T-cell (primary cell): Measurements from ENCODE around the gene MIR17HG. TPM values are rescaled to one million over a fixed set of nuclear protein-coding genes. Genes with fewer than 3 reads are reported as not detected.
A peak's percentile ranks its signal among the peaks of the same experiment; 100 is the strongest.

Source experiments
- ATAC-seq, 4 experiments: fragments of 200-7000 bp in 3 of 4; fragments of 150-1000 bp in 1 of 4; cut with Tn5 transposase; replicated peaks in 1 of 4; 1 replicate in 3 of 4; 2 replicates in 1 of 4; pipeline ENCODE4 v1.10.0; 2021; ENCODE audit warnings: moderate library complexity in 3 of 4, mild to moderate bottlenecking in 2 of 4, moderate number of reproducible peaks in 1 of 4
- CTCF ChIA-PET, 2 donors: fragments of 300-600 bp; sonication (Branson Sonifier 250); formaldehyde crosslinking; loops; one replicate each; lab custom pipeline; 2022; ENCODE audit warnings: antibody characterized with exemption in 2 of 2; lab: Charles Lee
- POLR2A ChIA-PET, 2 donors: fragments of 300-600 bp; sonication (Branson Sonifier 250); formaldehyde crosslinking; loops; one replicate each; lab custom pipeline; 2022; ENCODE audit warnings: antibody characterized with exemption in 2 of 2; lab: Charles Lee
- DNase-seq, 35 experiments: peaks; one replicate each; pipeline versions ENCODE4 v3.0.0 to v3.0.0-alpha.2; 2013 to 2023
- H3K27ac ChIP-seq: one replicate; pipeline ENCODE4 v1.5.1; 2013; ENCODE audit warnings: low read length
- H3K27me3 ChIP-seq, 2 experiments: replicated peaks in 1 of 2; 1 replicate in 1 of 2; 2 replicates in 1 of 2; pipeline versions ENCODE4 v1.6.1 to v1.7.0; 2013; ENCODE audit warnings: low read length in 1 of 2, mixed read lengths in 1 of 2; ENCODE audit not compliant: control insufficient read depth in 2 of 2, insufficient read depth in 2 of 2; ENCODE audit errors: extremely low read depth in 1 of 2
- H3K36me3 ChIP-seq, 2 donors: 1 replicate in 1 of 2; 2 replicates in 1 of 2; pipeline versions ENCODE4 v1.6.1 to v1.7.0; 2013; ENCODE audit warnings: low read length in 1 of 2; ENCODE audit not compliant: control insufficient read depth in 2 of 2, insufficient read depth in 1 of 2; ENCODE audit errors: extremely low read depth in 1 of 2
- H3K4me1 ChIP-seq, 2 experiments: 1 replicate in 1 of 2; 2 replicates in 1 of 2; pipeline versions ENCODE4 v1.6.1 to v1.7.0; 2013; ENCODE audit warnings: low read length in 2 of 2, mixed read lengths in 1 of 2; ENCODE audit not compliant: insufficient read depth in 2 of 2, control insufficient read depth in 1 of 2; ENCODE audit errors: extremely low read depth in 1 of 2
- H3K4me3 ChIP-seq, 2 donors: 1 replicate in 1 of 2; 2 replicates in 1 of 2; pipeline versions ENCODE4 v1.5.1 to v1.7.0; 2013; ENCODE audit warnings: mild to moderate bottlenecking in 2 of 2, low read length in 1 of 2, moderate library complexity in 1 of 2; ENCODE audit not compliant: control insufficient read depth in 1 of 2; ENCODE audit errors: extremely low read depth in 1 of 2
- H3K9me3 ChIP-seq: 2 replicates; pipeline ENCODE4 v1.7.0; 2013
- H3K27ac Mint-ChIP-seq, 2 donors: one replicate each; pipeline ENCODE4 v1.8.0; 2020 to 2021; ENCODE audit warnings: mild to moderate bottlenecking in 2 of 2, mixed read lengths in 2 of 2
- H3K27me3 Mint-ChIP-seq, 2 donors: one replicate each; pipeline ENCODE4 v1.8.0; 2021 to 2022; ENCODE audit warnings: mixed read lengths in 2 of 2
- H3K36me3 Mint-ChIP-seq: one replicate; pipeline ENCODE4 v1.8.0; 2021; ENCODE audit warnings: mixed read lengths
- H3K4me1 Mint-ChIP-seq, 3 donors: one replicate each; pipeline ENCODE4 v1.8.0; 2020 to 2022; ENCODE audit warnings: mixed read lengths in 3 of 3, mild to moderate bottlenecking in 1 of 3
- H3K4me3 Mint-ChIP-seq, 3 donors: one replicate each; pipeline ENCODE4 v1.8.0; 2020 to 2022; ENCODE audit warnings: mild to moderate bottlenecking in 3 of 3, mixed read lengths in 3 of 3, moderate library complexity in 3 of 3
- H3K9me3 Mint-ChIP-seq, 3 donors: one replicate each; pipeline ENCODE4 v1.8.0; 2020 to 2022; ENCODE audit warnings: mixed read lengths in 3 of 3
- WGBS: methylation state at CpG from one replicate; pipeline ENCODE4 v1.1.5; 2013; ENCODE audit warnings: missing lambda C conversion rate; ENCODE audit not compliant: insufficient coverage; 5-methylcytosine and 5-hydroxymethylcytosine counted together
- total RNA-seq, 35 experiments: library from RNA in 6 of 35; stranded (reverse) in 6 of 35; fragments of 120-200 nt in 1 of 35; gene quantifications; one replicate each; pipeline versions ENCODE4 v1.2.1 to v1.2.4 and lab custom pipeline; 2013 to 2026

The MIR17HG gene
- total RNA-seq, 5 donors from 2014 or later (not counting 1 experiment from before 2014, with no cell fraction given), result 9.4 to 15.1 (median 11.2) TPM

- Histone ChIP-seq H3K9me3 (no peaks in the 10 kb centered on the region), H3K4me3 (no peak overlapping the region), H3K27me3 (peaks cover 6 to 30% of the 10 kb centered on the region in 2 experiments), H3K36me3 (no peaks in the 10 kb centered on the region), H3K27ac (no peak overlapping the region), H3K4me1 (peaks cover 0 to 13% of the 10 kb centered on the region in 2 experiments)
- WGBS, result 36% methylated on average over 1 of the region's 6 CpGs
- peak in 2 of 35 experiments; percentile 0 to 17 for DNase-seq
- ChIA-PET CTCF (no interaction called here), POLR2A (interaction anchor here in 1 of 2 donors (0.6 kb wide), 1 partner anchor 179 kb away, joined by 6 read pairs; no protein-coding TSS in a partner anchor)
- Mint-ChIP-seq H3K27me3 (peaks cover 12 to 53% of the 10 kb centered on the region in 2 donors), H3K36me3 (no peaks in the 10 kb centered on the region), H3K27ac (no peak overlapping the region), H3K4me3 (peak overlapping the region; percentile 70 to 80 (median 70)), H3K9me3 (no peaks in the 10 kb centered on the region), H3K4me1 (peaks cover 6 to 16% (median 14%) of the 10 kb centered on the region in 3 donors)
- ATAC-seq, result no peak
Observed at GRCh38 chr13:91400063-91400399, 52.5 kb downstream of the MIR17HG start.

DNA sequence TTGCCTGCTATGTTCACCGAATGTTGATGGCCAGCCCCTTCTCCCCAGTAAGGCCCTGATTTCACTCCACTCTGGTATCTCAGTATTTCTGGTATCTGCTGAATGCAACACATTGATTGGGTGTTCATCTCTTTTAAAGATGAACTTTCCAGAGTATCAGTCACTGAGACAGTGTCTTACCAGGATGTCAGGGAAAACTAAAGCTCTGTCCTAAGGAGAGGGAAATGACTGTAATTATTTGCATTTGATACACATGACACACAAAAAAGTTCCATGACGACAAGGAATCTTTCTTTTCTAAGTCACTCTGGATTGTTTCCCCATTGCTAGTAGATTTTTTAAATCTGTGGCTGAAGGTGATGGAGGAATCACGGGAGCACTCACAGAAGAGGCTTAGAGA, 53.2 kb downstream of the MIR17HG start:
- H3K36me3 Mint-ChIP-seq, result no peaks in the 10 kb centered on the region
- WGBS, result 100% methylated on average over 1 of the region's 3 CpGs
- Histone ChIP-seq H3K4me3 (no peak overlapping the region), H3K9me3 (no peaks in the 10 kb centered on the region), H3K27ac (no peak overlapping the region), H3K4me1 (peaks cover 0 to 13% of the 10 kb centered on the region in 2 experiments), H3K36me3 (no peaks in the 10 kb centered on the region), H3K27me3 (peaks cover 6 to 25% of the 10 kb centered on the region in 2 experiments)
- H3K27me3 Mint-ChIP-seq, result peaks cover 8 to 47% of the 10 kb centered on the region in 2 donors
- no peak overlapping the region for H3K4me3 Mint-ChIP-seq
- peaks cover 6 to 16% (median 14%) of the 10 kb centered on the region in 3 donors for H3K4me1 Mint-ChIP-seq
- no peak for DNase-seq
- H3K27ac Mint-ChIP-seq, result no peak overlapping the region
- ATAC-seq, result no peak
- no peaks in the 10 kb centered on the region for H3K9me3 Mint-ChIP-seq
- ChIA-PET POLR2A (interaction anchor here in 1 of 2 donors (0.6 kb wide), 1 partner anchor 180 kb away, joined by 6 read pairs; no protein-coding TSS in a partner anchor), CTCF (no interaction called here)

GRCh38 chr13:91401920-91402319, 54.4 kb downstream of the MIR17HG start:
- DNase-seq, result no peak
- Histone ChIP-seq H3K4me1 (peaks cover 0 to 13% of the 10 kb centered on the region in 2 experiments), H3K9me3 (no peaks in the 10 kb centered on the region), H3K4me3 (no peak overlapping the region), H3K27ac (no peak overlapping the region), H3K36me3 (no peaks in the 10 kb centered on the region), H3K27me3 (peaks cover 0 to 21% of the 10 kb centered on the region in 2 experiments)
- Mint-ChIP-seq H3K27ac (no peak overlapping the region), H3K4me1 (peaks cover 6 to 16% (median 14%) of the 10 kb centered on the region in 3 donors), H3K9me3 (peaks cover 0 to 4% (median 3%) of the 10 kb centered on the region in 3 donors), H3K27me3 (peaks cover 0 to 38% of the 10 kb centered on the region in 2 donors), H3K4me3 (no peak overlapping the region), H3K36me3 (no peaks in the 10 kb centered on the region)
- ATAC-seq, result no peak
- POLR2A ChIA-PET, result no interaction called here
- CTCF ChIA-PET, result no interaction called here
- no CpG with 5 or more reads among the region's 2 CpGs for WGBS

Other genes with a start within 250 kb of the MIR17HG start
- under 1 TPM; 0.12 to 0.39 (median 0.26) TPM for gene GPC5, start 50.9 kb downstream of the MIR17HG start, total RNA-seq